Measurements from ENCODE around the gene RASAL2.

The RASAL2 gene

GRCh38 chr1:178407215-178407614 is 313.3 kb downstream of the RASAL2 start:
- no peak for DNase-seq
- TF ChIP-seq POLR2A (IDR thresholded peaks at IDR 0.05; ENCODE audit: low read length): no peak
- TF ChIP-seq GATA1 (IDR thresholded peaks at IDR 0.05; ENCODE audit: low read depth, low read length): no peak

- TF ChIP-seq POLR2A (IDR thresholded peaks at IDR 0.05; ENCODE audit: low read length): no peak
- no peak for TF ChIP-seq GATA1 (IDR thresholded peaks at IDR 0.05; ENCODE audit: low read depth, low read length)
- no peak for DNase-seq
Observed at GRCh38 chr1:178407655-178408054, 313.8 kb downstream of the RASAL2 start.

GRCh38 chr1:178408871-178409270 is 315.0 kb downstream of the RASAL2 start:
- DNase-seq: no peak
- TF ChIP-seq POLR2A (IDR thresholded peaks at IDR 0.05; ENCODE audit: low read length) (no peak), GATA1 (IDR thresholded peaks at IDR 0.05; ENCODE audit: low read depth, low read length) (no peak)

GRCh38 chr1:178409541-178409940 is 315.6 kb downstream of the RASAL2 start:
- no peak for DNase-seq
- TF ChIP-seq GATA1 (IDR thresholded peaks at IDR 0.05; ENCODE audit: low read depth, low read length): no peak
- no peak for TF ChIP-seq POLR2A (IDR thresholded peaks at IDR 0.05; ENCODE audit: low read length)

- no peak for DNase-seq
- TF ChIP-seq GATA1 (IDR thresholded peaks at IDR 0.05; ENCODE audit: low read depth, low read length): no peak
- TF ChIP-seq POLR2A (IDR thresholded peaks at IDR 0.05; ENCODE audit: low read length): no peak
Observed at GRCh38 chr1:178411756-178412399, 318.0 kb downstream of the RASAL2 start.

- TF ChIP-seq POLR2A (IDR thresholded peaks at IDR 0.05; ENCODE audit: low read length) (no peak), GATA1 (IDR thresholded peaks at IDR 0.05; ENCODE audit: low read depth, low read length) (no peak)
- no peak for DNase-seq
Observed at GRCh38 chr1:178412400-178412770, 318.5 kb downstream of the RASAL2 start.

- peak in 1 of 2 experiments; percentile 10 for DNase-seq
- TF ChIP-seq POLR2A (IDR thresholded peaks at IDR 0.05; ENCODE audit: low read length) (no peak), GATA1 (IDR thresholded peaks at IDR 0.05; ENCODE audit: low read depth, low read length) (no peak)
Observed at GRCh38 chr1:178417858-178418257, 324.0 kb downstream of the RASAL2 start.

- TF ChIP-seq POLR2A (IDR thresholded peaks at IDR 0.05; ENCODE audit: low read length): no peak
- no peak for TF ChIP-seq GATA1 (IDR thresholded peaks at IDR 0.05; ENCODE audit: low read depth, low read length)
- DNase-seq: no peak
Observed at GRCh38 chr1:178418284-178418955, 324.5 kb downstream of the RASAL2 start.

- no peak for TF ChIP-seq GATA1 (IDR thresholded peaks at IDR 0.05; ENCODE audit: low read depth, low read length)
- TF ChIP-seq POLR2A (IDR thresholded peaks at IDR 0.05; ENCODE audit: low read length): no peak
- no peak for DNase-seq
Observed at GRCh38 chr1:178434360-178434759, 340.5 kb downstream of the RASAL2 start.

GRCh38 chr1:178434899-178435435 is 341.1 kb downstream of the RASAL2 start:
- no peak for TF ChIP-seq GATA1 (IDR thresholded peaks at IDR 0.05; ENCODE audit: low read depth, low read length)
- no peak for TF ChIP-seq POLR2A (IDR thresholded peaks at IDR 0.05; ENCODE audit: low read length)
- no peak for DNase-seq

- TF ChIP-seq POLR2A (IDR thresholded peaks at IDR 0.05; ENCODE audit: low read length) (no peak), GATA1 (IDR thresholded peaks at IDR 0.05; ENCODE audit: low read depth, low read length) (no peak)
- DNase-seq: no peak
Observed at GRCh38 chr1:178436899-178437298, 343.0 kb downstream of the RASAL2 start.

GRCh38 chr1:178438432-178438831 is 344.5 kb downstream of the RASAL2 start:
- DNase-seq: no peak
- TF ChIP-seq POLR2A (IDR thresholded peaks at IDR 0.05; ENCODE audit: low read length) (no peak), GATA1 (IDR thresholded peaks at IDR 0.05; ENCODE audit: low read depth, low read length) (no peak)

- no peak for DNase-seq
- TF ChIP-seq GATA1 (IDR thresholded peaks at IDR 0.05; ENCODE audit: low read depth, low read length): no peak
- TF ChIP-seq POLR2A (IDR thresholded peaks at IDR 0.05; ENCODE audit: low read length): no peak
Observed at GRCh38 chr1:178442925-178443324, 349.0 kb downstream of the RASAL2 start.

- TF ChIP-seq GATA1 (IDR thresholded peaks at IDR 0.05; ENCODE audit: low read depth, low read length): no peak
- no peak for TF ChIP-seq POLR2A (IDR thresholded peaks at IDR 0.05; ENCODE audit: low read length)
- DNase-seq: no peak
Observed at GRCh38 chr1:178450871-178451270, 357.0 kb downstream of the RASAL2 start.

- TF ChIP-seq GATA1 (IDR thresholded peaks at IDR 0.05; ENCODE audit: low read depth, low read length) (no peak), POLR2A (IDR thresholded peaks at IDR 0.05; ENCODE audit: low read length) (no peak)
- no peak for DNase-seq
Observed at GRCh38 chr1:178451529-178451928, 357.6 kb downstream of the RASAL2 start.

All from erythroblast (primary cell).